Measurements from ENCODE around the gene TMEM132D.

Gene TMEM132D

DNA sequence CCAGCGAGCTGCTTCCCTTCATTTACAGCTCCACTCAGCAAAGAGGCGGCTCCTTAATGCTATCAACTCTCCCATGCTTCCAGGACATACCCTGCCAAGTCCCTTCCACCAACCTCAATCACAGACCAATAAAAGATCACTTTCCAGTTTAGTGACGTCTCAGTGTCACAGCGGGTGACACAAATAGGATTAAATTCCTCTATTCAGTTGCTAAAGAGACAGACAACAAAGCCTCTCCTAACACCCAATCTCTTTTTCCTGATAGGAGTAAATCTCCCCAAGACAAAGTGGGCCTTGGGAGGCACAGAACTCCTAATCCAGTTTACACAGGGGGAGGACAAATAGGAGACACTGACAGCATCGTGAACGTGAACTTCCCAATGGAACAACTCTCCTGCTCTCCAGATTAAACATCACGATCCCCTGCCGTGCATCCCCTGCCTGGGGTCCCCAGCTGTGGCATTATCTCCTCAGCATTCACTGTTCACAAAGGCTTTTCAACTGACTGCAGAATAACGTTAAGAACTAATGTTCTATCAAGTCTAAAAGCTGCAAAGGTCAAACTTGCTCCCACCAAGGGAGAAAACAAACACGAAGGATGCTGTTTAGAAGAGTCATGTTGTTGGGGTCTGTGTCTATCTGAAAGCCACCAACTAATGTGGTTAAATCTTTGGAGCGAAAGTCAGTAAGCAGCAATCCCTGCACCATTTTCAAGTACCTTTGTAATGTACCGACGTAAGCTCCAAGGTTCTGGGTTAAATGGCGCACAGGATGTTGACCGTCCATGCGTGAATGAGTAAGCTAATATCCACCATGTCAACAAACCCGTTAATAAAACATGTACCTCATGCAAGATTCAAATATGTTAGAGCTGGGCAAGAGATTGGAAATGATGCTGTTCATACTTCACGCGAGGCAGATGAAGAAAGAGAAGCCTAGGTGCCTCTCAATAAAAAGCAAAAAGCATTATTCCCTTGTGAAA, 31.5 kb downstream of the TMEM132D start:
- DNase-seq (ENCODE audit: extremely low read depth, low read depth) = no peak
- TF ChIP-seq, protein P1, sequence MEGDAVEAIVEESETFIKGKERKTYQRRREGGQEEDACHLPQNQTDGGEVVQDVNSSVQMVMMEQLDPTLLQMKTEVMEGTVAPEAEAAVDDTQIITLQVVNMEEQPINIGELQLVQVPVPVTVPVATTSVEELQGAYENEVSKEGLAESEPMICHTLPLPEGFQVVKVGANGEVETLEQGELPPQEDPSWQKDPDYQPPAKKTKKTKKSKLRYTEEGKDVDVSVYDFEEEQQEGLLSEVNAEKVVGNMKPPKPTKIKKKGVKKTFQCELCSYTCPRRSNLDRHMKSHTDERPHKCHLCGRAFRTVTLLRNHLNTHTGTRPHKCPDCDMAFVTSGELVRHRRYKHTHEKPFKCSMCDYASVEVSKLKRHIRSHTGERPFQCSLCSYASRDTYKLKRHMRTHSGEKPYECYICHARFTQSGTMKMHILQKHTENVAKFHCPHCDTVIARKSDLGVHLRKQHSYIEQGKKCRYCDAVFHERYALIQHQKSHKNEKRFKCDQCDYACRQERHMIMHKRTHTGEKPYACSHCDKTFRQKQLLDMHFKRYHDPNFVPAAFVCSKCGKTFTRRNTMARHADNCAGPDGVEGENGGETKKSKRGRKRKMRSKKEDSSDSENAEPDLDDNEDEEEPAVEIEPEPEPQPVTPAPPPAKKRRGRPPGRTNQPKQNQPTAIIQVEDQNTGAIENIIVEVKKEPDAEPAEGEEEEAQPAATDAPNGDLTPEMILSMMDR (IDR thresholded peaks at IDR 0.05; ENCODE audit: low read depth, low read length) = no peak

DNA sequence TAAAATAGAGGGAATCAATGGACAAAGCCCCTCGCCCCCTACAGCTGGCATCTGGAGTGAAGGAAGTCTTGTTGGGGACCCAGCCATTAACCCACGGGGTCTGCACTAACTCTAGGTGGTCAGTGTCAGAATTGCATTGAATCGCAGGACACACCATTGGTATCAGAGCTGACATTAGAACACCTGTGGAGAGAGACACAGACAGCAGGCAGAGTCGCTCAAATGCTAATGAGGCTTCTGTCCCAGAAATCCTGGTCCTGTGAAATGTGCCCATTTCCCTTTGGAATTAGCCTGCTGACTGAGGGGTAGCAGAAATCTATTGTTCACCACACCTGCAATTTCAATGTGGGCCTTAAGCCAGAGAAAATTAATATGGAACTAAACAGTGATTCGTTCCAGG, 33.0 kb downstream of the TMEM132D start:
- TF ChIP-seq, protein P1 (IDR thresholded peaks at IDR 0.05; ENCODE audit: low read depth, low read length) = no peak
- DNase-seq (ENCODE audit: extremely low read depth, low read depth) = no peak

DNA sequence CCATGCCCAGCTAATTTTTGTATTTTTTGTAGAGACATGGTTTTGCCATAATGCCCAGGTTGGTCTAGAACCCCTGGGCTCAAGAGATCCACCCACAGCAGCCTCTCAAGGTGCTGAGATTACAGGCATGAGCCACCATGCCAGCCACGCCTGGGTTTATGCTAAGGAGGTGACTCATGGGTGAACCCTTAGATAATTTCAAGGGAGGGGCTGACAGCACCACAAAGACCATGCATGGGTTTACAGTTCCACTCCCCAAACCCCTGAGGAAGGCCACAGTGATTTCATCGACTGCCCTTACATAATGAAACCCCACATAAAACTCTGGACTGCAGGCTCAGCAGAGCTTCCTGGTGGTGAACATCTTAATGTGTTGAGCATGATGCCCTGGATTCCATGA, 33.7 kb downstream of the TMEM132D start:
- TF ChIP-seq, protein P1 (IDR thresholded peaks at IDR 0.05; ENCODE audit: low read depth, low read length) = no peak

DNA sequence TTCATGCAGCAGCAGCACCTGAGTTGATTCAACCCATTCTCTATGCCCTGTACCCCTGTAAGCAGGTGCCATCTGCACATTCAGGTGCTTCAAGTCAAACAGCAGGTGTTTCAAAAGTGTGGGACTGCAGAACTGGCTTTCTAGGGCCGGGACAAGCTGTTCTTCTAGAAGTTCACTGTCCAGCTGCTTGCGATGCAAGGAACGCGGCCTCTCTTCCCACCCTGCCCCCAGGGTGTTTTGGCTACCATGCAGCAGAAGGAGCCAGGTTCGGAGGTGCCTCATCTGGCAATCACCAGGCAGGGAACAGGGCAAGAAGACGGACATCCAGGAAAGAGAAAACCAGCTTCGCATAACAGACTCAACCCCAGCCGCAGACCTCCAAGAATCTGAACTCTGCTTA, 35.2 kb downstream of the TMEM132D start:
- TF ChIP-seq, protein P1 (IDR thresholded peaks at IDR 0.05; ENCODE audit: low read depth, low read length) = no peak
- DNase-seq (ENCODE audit: extremely low read depth, low read depth) = no peak

More for the DNA sequence above, 33.7 kb downstream of the TMEM132D start:
- DNase-seq (ENCODE audit: extremely low read depth, low read depth) = no peak

DNA sequence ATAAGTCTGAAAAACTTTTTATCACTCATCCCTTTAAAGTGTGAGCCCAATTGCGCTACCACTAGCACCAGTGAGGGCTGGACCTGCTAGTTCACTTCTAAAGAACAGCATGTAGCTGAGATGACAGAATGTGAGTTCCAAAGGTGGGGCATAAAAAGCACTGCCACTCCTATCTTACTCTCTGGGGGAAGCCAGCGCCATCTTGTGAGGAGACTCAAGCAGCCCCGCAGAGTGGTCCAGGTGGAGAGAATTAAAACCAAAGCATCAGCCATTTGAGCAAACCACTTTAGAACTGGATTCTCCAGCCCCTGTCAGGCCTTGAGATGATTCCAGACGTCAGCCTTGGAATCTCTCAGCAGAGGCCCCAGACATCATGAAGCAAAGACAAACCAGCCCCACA, 39.9 kb downstream of the TMEM132D start:
- no peak for DNase-seq (ENCODE audit: extremely low read depth, low read depth)
- TF ChIP-seq, protein P1 (IDR thresholded peaks at IDR 0.05; ENCODE audit: low read depth, low read length) = no peak

DNA sequence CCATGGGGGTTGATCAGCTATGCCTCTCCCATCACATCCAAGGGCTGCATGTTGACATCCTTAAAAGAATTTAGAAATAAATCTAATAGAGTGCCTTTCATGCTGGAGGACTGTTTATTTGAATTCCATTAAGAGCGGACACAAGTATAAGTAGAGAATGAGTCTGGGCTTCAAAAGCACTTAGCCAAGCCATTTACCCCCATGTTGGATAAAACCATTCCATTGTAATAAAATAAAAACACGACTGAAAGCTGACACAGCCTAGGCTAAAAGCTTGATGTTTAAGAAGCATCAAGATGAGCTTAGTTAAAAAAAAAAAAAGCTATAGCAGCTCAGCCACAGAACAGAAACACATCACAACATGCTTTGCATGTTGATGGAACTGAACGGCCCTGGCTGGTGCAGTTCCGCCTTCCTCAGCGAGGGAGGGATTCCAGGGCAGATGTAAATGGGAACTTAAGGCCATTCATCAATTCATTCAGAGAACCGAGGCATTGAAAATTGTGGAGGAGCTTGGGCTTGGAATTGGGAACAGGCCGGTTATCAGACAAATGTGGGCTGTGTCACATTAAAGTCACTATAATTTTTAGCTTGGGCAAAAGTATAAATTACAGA, 41.2 kb downstream of the TMEM132D start:
- no peak for DNase-seq (ENCODE audit: extremely low read depth, low read depth)
- TF ChIP-seq, protein P1 (IDR thresholded peaks at IDR 0.05; ENCODE audit: low read depth, low read length) = no peak

DNA sequence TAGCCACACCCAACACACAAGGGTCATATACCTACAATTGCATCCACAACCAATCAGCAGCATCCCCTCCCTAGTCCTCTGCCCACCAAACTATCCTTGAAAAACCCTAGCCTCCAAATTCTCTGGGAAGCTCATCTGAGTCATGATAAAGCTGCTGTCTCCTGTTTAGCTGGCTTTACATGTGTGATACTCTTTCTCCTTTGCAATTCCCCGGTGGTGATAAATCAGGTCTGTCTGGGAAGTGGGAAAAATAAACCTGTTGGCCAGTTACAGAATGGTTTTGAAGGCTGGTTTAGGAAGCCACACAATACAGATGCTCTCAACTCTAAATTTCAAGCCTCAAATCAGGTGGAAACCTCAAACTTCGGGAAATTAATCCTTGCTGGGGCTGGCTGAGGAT, 41.9 kb downstream of the TMEM132D start:
- DNase-seq (ENCODE audit: extremely low read depth, low read depth) = no peak
- TF ChIP-seq, protein P1 (IDR thresholded peaks at IDR 0.05; ENCODE audit: low read depth, low read length) = no peak
